HepG2 (cell line): ENCODE measurements around the gene MTG1. TPM values are rescaled to one million over a fixed set of nuclear protein-coding genes. Genes with fewer than 3 reads are reported as not detected.

Source experiments
- FIP1L1 ChIP-seq: fragments of 200-400 bp; formaldehyde crosslinking; IDR thresholded peaks from 2 replicates; pipeline ENCODE4 v1.6.1; 2018; ENCODE audit warnings: low read depth, mild to moderate bottlenecking, low read length, moderate library complexity, borderline replicate concordance; ENCODE audit not compliant: insufficient read depth
- HNRNPH1 ChIP-seq: fragments of 200-400 bp; formaldehyde crosslinking; optimal IDR thresholded peaks from 2 replicates; pipeline ENCODE3; 2017; ENCODE audit warnings: mild to moderate bottlenecking, low read depth, low read length
- TFDP2 ChIP-seq: sonication (generic); formaldehyde crosslinking; IDR thresholded peaks from 2 replicates; pipeline ENCODE4 v1.4.0; 2020; ENCODE audit warnings: missing genetic modification reagents
- ZHX2 ChIP-seq, 2 experiments: sonication (generic) in 1 of 2; formaldehyde crosslinking in 1 of 2; IDR thresholded peaks; 2 replicates each; pipeline versions ENCODE4 v1.6.1 to v1.9.0; 2014 to 2022; ENCODE audit warnings: antibody characterized with exemption in 1 of 2, borderline replicate concordance in 1 of 2, inconsistent platforms in 1 of 2, low read depth in 1 of 2, missing genetic modification reagents in 1 of 2
- ZNF234 ChIP-seq: sonication (generic); formaldehyde crosslinking; conservative IDR thresholded peaks from 2 replicates; pipeline ENCODE4 v1.5.1; 2020; ENCODE audit warnings: mild to moderate bottlenecking, missing genetic modification reagents
- ZNF263 ChIP-seq: sonication (generic); formaldehyde crosslinking; IDR thresholded peaks from 2 replicates; pipeline ENCODE4 v1.4.0; 2020; ENCODE audit warnings: missing genetic modification reagents
- ZNF530 ChIP-seq: sonication (generic); formaldehyde crosslinking; IDR thresholded peaks from 2 replicates; pipeline ENCODE4 v1.5.0; 2020; ENCODE audit warnings: low read depth, mild to moderate bottlenecking, missing genetic modification reagents
- ZNF800 ChIP-seq: sonication (generic); formaldehyde crosslinking; IDR thresholded peaks from 2 replicates; pipeline ENCODE4 v1.4.0; 2020; ENCODE audit warnings: missing genetic modification reagents
- polyA plus RNA-seq, 8 experiments: library from polyadenylated mRNA; depleted of rRNA in 3 of 8; stranded (reverse) in 7 of 8; unstranded in 1 of 8; fragments of >200 nt; fragmentation: Illumina TruSeq in 4 of 8; extraction: Trizol in 4 of 8; gene quantifications; 2 replicates each; pipeline versions ENCODE4 v1.2.1 to v1.2.3, GENCODE V29; 2011 to 2016; ENCODE audit warnings: low read depth in 4 of 8, missing spikeins in 1 of 8, mixed read lengths in 1 of 8; ENCODE audit not compliant: insufficient read depth in 1 of 8
- total RNA-seq, 5 experiments: library from RNA; depleted of rRNA; stranded (reverse); fragments of >200 nt; fragmentation: Illumina TruSeq; extraction: Trizol; gene quantifications; 2 replicates each; pipeline ENCODE4 v1.2.3, GENCODE V29; 2016; ENCODE audit warnings: low read depth in 1 of 5
- TF ChIP-seq, protein P1 (sequence below): fragments of 450-650 bp; IDR thresholded peaks from 2 replicates; pipeline ENCODE4 v1.6.1; 2017; ENCODE audit warnings: mild to moderate bottlenecking

The MTG1 gene
- total and polyA plus RNA-seq, 2 of the 13 experiments (the other 11 are each of a cell fraction or from before 2014, with no cell fraction given) = 42.0 to 103 TPM

DNA sequence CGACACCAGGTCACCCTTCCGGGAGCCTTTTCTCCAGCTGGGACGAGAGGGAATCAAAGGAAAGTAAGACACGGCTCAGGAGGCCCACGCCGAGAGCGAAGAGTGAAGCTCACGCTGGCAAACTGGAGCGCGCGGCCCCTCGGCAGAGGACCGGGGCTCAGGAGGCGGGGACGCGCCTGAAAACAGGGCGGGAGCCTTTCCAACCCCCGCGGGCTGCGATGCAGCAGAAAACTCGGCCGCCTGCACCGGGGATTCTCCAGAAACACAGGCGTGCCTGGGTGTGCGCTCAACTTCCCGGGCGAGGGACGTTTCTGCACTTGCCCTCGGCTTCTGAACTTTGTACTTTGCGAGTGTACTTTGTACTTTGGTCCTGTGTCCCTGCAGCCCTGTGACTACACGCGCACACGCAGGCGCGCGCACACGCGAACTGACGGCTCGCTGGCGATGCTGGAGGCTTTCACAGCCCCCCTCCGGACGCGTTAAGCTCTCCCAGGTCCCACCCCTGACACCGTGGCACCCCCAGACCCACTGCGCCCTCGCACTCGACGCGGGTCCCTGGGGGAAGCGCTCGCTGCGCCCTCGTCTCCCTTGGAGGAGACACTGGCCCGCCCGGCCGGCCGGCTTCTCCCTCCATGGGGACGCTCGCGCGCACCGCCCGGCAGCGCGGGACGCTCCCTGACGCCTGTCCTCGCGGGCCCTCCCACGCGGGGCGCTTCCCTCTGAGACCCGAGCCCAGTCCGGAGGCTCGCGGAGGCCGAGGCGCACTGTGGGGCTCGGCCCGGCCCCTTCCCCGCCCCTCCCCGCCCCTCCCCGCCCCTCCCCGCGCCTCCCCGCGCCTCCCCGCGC, 15.5 kb upstream of the MTG1 start (continued):
- TF ChIP-seq ZNF234 (CRISPR knock-in tag) = no peak
- no peak for TF ChIP-seq HNRNPH1
- TF ChIP-seq ZHX2 (IDR thresholded peaks at IDR 0.05; ENCODE audit: low read depth) = 0 out of 2 replicates have a peak, but pooled peaks have one; percentile 42
- no peak for TF ChIP-seq ZHX2 (CRISPR knock-in tag; IDR thresholded peaks at IDR 0.05; ENCODE audit: borderline replicate concordance)
- TF ChIP-seq ZNF263 (CRISPR knock-in tag) = no peak
- TF ChIP-seq, protein P1, sequence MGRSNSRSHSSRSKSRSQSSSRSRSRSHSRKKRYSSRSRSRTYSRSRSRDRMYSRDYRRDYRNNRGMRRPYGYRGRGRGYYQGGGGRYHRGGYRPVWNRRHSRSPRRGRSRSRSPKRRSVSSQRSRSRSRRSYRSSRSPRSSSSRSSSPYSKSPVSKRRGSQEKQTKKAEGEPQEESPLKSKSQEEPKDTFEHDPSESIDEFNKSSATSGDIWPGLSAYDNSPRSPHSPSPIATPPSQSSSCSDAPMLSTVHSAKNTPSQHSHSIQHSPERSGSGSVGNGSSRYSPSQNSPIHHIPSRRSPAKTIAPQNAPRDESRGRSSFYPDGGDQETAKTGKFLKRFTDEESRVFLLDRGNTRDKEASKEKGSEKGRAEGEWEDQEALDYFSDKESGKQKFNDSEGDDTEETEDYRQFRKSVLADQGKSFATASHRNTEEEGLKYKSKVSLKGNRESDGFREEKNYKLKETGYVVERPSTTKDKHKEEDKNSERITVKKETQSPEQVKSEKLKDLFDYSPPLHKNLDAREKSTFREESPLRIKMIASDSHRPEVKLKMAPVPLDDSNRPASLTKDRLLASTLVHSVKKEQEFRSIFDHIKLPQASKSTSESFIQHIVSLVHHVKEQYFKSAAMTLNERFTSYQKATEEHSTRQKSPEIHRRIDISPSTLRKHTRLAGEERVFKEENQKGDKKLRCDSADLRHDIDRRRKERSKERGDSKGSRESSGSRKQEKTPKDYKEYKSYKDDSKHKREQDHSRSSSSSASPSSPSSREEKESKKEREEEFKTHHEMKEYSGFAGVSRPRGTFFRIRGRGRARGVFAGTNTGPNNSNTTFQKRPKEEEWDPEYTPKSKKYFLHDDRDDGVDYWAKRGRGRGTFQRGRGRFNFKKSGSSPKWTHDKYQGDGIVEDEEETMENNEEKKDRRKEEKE = no peak
- TF ChIP-seq ZNF800 = peak; percentile 92
- TF ChIP-seq TFDP2 (CRISPR knock-in tag) = peak; percentile 65; the same call in 1 of the 2 replicates
- no peak for TF ChIP-seq ZNF530 (CRISPR knock-in tag)
- TF ChIP-seq FIP1L1 = no peak
